HEK293 (cell line): ENCODE measurements around the gene CREB5.

Experiments
- CTCF ChIA-PET: fragments of 350-600 bp; formaldehyde crosslinking; extraction: SDS; loops from one replicate; lab custom pipeline; 2021; ENCODE audit warnings: antibody characterized with exemption; lab: Yijun Ruan, JAX
- POLR2A ChIA-PET: fragments of 300-600 bp; formaldehyde crosslinking; extraction: SDS; loops from one replicate; lab custom pipeline; 2020; ENCODE audit warnings: antibody characterized with exemption, inconsistent platforms; lab: Yijun Ruan, JAX
- H3K27ac ChIP-seq: fragments of 200-500 bp; sonication (Bioruptor generic); 2 replicates; pipeline ENCODE4 v1.5.1; 2014; ENCODE audit warnings: low read depth, low read length, control low read depth, inconsistent platforms; ENCODE audit errors: extremely low read depth
- H3K36me3 ChIP-seq, 2 experiments: fragments of 200-500 bp in 1 of 2; sonication (Bioruptor generic) in 1 of 2; 1 replicate in 1 of 2; 2 replicates in 1 of 2; pipeline ENCODE4 v1.5.1; 2014 to 2017; ENCODE audit warnings: inconsistent platforms in 2 of 2, low read length in 2 of 2; ENCODE audit not compliant: control insufficient read depth in 2 of 2, insufficient read depth in 1 of 2
- H3K4me1 ChIP-seq: fragments of 200-500 bp; sonication (Bioruptor generic); 2 replicates; pipeline ENCODE4 v1.5.1; 2014; ENCODE audit warnings: mild to moderate bottlenecking, low read length, inconsistent platforms; ENCODE audit not compliant: control insufficient read depth, insufficient read depth
- H3K4me3 ChIP-seq: 2 replicates; pipeline ENCODE4 v1.5.1; 2011; ENCODE audit warnings: low read depth, mild to moderate bottlenecking, control low read depth, low read length, moderate library complexity
- H3K9me3 ChIP-seq: fragments of 200-500 bp; sonication (Bioruptor generic); 2 replicates; pipeline ENCODE4 v1.5.1; 2014; ENCODE audit warnings: low read depth, low read length, inconsistent platforms; ENCODE audit not compliant: control insufficient read depth, insufficient read depth
- FEZF1 ChIP-seq: fragments of 450-650 bp; formaldehyde crosslinking; IDR thresholded peaks from 2 replicates; pipeline ENCODE4 v1.5.1; 2016; ENCODE audit warnings: missing biosample characterization, missing genetic modification characterization
- KLF10 ChIP-seq: fragments of 450-650 bp; IDR thresholded peaks from 2 replicates; pipeline ENCODE4 v1.5.1; 2018; ENCODE audit warnings: missing biosample characterization, mild to moderate bottlenecking, missing genetic modification characterization
- KLF16 ChIP-seq: fragments of 450-650 bp; formaldehyde crosslinking; IDR thresholded peaks from 2 replicates; pipeline ENCODE4 v1.5.1; 2017; ENCODE audit warnings: missing biosample characterization, missing genetic modification characterization
- OVOL3 ChIP-seq: fragments of 450-650 bp; formaldehyde crosslinking; IDR thresholded peaks from 2 replicates; pipeline ENCODE4 v1.5.1; 2016; ENCODE audit warnings: missing biosample characterization, missing genetic modification characterization
- SCRT1 ChIP-seq: fragments of 450-650 bp; formaldehyde crosslinking; IDR thresholded peaks from 2 replicates; pipeline ENCODE4 v1.5.1; 2016; ENCODE audit warnings: missing biosample characterization, missing genetic modification characterization, borderline replicate concordance
- SETDB1 ChIP-seq: IDR thresholded peaks from one replicate; pipeline ENCODE4 v1.6.1; 2017; ENCODE audit warnings: mild to moderate bottlenecking, low read length, moderate library complexity, mixed read lengths; ENCODE audit not compliant: insufficient read length
- TRIM28 ChIP-seq: IDR thresholded peaks from 2 replicates; pipeline ENCODE4 v1.6.1; 2011; ENCODE audit warnings: low read length, control low read depth, borderline replicate concordance
- ZNF114 ChIP-seq: fragments of 450-650 bp; formaldehyde crosslinking; IDR thresholded peaks from 2 replicates; pipeline ENCODE4 v1.5.0; 2017; ENCODE audit warnings: missing biosample characterization, missing genetic modification characterization
- ZNF146 ChIP-seq: fragments of 450-650 bp; formaldehyde crosslinking; IDR thresholded peaks from 2 replicates; pipeline ENCODE4 v1.5.1; 2016; ENCODE audit warnings: missing biosample characterization, missing genetic modification characterization
- ZNF2 ChIP-seq: fragments of 450-650 bp; formaldehyde crosslinking; IDR thresholded peaks from 2 replicates; pipeline ENCODE4 v1.5.1; 2016; ENCODE audit warnings: missing biosample characterization, missing genetic modification characterization
- ZNF248 ChIP-seq: fragments of 450-650 bp; formaldehyde crosslinking; IDR thresholded peaks from 2 replicates; pipeline ENCODE4 v1.5.1; 2017; ENCODE audit warnings: missing biosample characterization, missing genetic modification characterization
- ZNF302 ChIP-seq: fragments of 450-650 bp; formaldehyde crosslinking; IDR thresholded peaks from 2 replicates; pipeline ENCODE4 v1.5.1; 2016; ENCODE audit warnings: missing biosample characterization, missing genetic modification characterization, low read depth
- ZNF423 ChIP-seq: fragments of 450-650 bp; formaldehyde crosslinking; IDR thresholded peaks from 2 replicates; pipeline ENCODE4 v1.5.1; 2016; ENCODE audit warnings: missing biosample characterization, missing genetic modification characterization
- ZNF510 ChIP-seq: fragments of 450-650 bp; formaldehyde crosslinking; IDR thresholded peaks from 2 replicates; pipeline ENCODE4 v1.5.1; 2018; ENCODE audit warnings: mild to moderate bottlenecking, missing genetic modification characterization, missing biosample characterization; ENCODE audit not compliant: insufficient replicate concordance
- ZNF521 ChIP-seq: fragments of 450-650 bp; formaldehyde crosslinking; IDR thresholded peaks from 2 replicates; pipeline ENCODE4 v1.5.1; 2017; ENCODE audit warnings: missing biosample characterization, mild to moderate bottlenecking, missing genetic modification characterization
- ZNF610 ChIP-seq: fragments of 450-650 bp; formaldehyde crosslinking; IDR thresholded peaks from 2 replicates; pipeline ENCODE4 v1.5.1; 2016; ENCODE audit warnings: missing biosample characterization, missing genetic modification characterization, borderline replicate concordance
- ZNF626 ChIP-seq: fragments of 450-650 bp; sonication (Bioruptor Pico); formaldehyde crosslinking; IDR thresholded peaks from 2 replicates; pipeline ENCODE4 v1.5.1; 2018; ENCODE audit warnings: missing biosample characterization, missing genetic modification characterization, inconsistent platforms
- ZNF654 ChIP-seq: fragments of 450-650 bp; formaldehyde crosslinking; IDR thresholded peaks from 2 replicates; pipeline ENCODE4 v1.5.1; 2016; ENCODE audit warnings: low read depth, missing biosample characterization, missing genetic modification characterization
- ZNF747 ChIP-seq: fragments of 450-650 bp; formaldehyde crosslinking; IDR thresholded peaks from 2 replicates; pipeline ENCODE4 v1.5.1; 2016; ENCODE audit warnings: missing biosample characterization, missing genetic modification characterization
- ZNF776 ChIP-seq: fragments of 450-650 bp; formaldehyde crosslinking; IDR thresholded peaks from 2 replicates; pipeline ENCODE4 v1.5.0; 2017; ENCODE audit warnings: missing biosample characterization, missing genetic modification characterization, borderline replicate concordance
- TF ChIP-seq, protein P1 (sequence below): fragments of 450-650 bp; formaldehyde crosslinking; IDR thresholded peaks from 2 replicates; pipeline ENCODE4 v1.5.1; 2016; ENCODE audit warnings: missing biosample characterization, missing genetic modification characterization
- TF ChIP-seq, protein P2 (sequence below): fragments of 450-650 bp; formaldehyde crosslinking; IDR thresholded peaks from 2 replicates; pipeline ENCODE4 v1.5.1; 2017; ENCODE audit warnings: missing biosample characterization, missing genetic modification characterization
- TF ChIP-seq, protein P3 (sequence below): fragments of 450-650 bp; IDR thresholded peaks from 2 replicates; pipeline ENCODE4 v1.5.1; 2018; ENCODE audit warnings: missing biosample characterization, missing genetic modification characterization
- TF ChIP-seq, protein P4 (sequence below): fragments of 450-650 bp; formaldehyde crosslinking; IDR thresholded peaks from 2 replicates; pipeline ENCODE4 v1.5.1; 2016; ENCODE audit warnings: missing biosample characterization, missing genetic modification characterization, borderline replicate concordance

Gene CREB5

DNA sequence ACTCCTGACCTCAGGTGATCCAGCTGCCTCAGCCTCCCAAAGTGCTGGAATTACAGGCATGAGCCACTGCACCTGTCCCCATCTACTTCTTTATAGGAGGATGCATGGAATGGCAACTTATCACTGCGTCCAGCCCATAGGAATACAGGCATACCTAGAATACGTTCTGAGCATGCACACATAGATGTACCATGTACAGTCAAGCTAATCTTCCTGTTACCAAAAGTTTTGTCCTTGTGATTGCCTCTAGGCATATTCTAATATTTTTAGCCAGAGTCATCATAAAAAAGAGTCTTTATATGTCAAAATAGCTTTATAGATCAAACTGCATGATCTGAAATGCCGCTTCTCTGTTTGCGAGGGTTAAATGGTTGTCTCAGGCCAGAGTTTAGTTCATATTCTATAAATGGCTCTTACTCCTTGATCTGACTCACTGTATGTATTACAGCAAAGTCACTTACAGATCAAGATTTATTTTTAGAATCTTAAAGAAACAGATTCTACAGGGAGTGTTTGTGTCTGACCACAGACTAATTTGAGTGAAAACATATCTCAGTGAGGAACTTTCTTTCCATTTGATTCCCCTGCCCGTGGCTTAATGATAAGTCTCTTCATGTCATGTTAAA lies 210.9 kb downstream of the CREB5 start (continued):
- TF ChIP-seq ZNF747 (tag by site-specific recombination) (no peak), KLF10 (tag by site-specific recombination) (0 out of 2 replicates have a peak, but pooled peaks have one; percentile 17), ZNF521 (tag by site-specific recombination) (no peak), OVOL3 (no peak), ZNF2 (no peak), TRIM28 (no peak), FEZF1 (tag by site-specific recombination) (no peak)
- TF ChIP-seq, protein P1, sequence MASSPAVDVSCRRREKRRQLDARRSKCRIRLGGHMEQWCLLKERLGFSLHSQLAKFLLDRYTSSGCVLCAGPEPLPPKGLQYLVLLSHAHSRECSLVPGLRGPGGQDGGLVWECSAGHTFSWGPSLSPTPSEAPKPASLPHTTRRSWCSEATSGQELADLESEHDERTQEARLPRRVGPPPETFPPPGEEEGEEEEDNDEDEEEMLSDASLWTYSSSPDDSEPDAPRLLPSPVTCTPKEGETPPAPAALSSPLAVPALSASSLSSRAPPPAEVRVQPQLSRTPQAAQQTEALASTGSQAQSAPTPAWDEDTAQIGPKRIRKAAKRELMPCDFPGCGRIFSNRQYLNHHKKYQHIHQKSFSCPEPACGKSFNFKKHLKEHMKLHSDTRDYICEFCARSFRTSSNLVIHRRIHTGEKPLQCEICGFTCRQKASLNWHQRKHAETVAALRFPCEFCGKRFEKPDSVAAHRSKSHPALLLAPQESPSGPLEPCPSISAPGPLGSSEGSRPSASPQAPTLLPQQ (tag by site-specific recombination), result 0 out of 2 replicates have a peak, but pooled peaks have one; percentile 22
- TF ChIP-seq, protein P2, sequence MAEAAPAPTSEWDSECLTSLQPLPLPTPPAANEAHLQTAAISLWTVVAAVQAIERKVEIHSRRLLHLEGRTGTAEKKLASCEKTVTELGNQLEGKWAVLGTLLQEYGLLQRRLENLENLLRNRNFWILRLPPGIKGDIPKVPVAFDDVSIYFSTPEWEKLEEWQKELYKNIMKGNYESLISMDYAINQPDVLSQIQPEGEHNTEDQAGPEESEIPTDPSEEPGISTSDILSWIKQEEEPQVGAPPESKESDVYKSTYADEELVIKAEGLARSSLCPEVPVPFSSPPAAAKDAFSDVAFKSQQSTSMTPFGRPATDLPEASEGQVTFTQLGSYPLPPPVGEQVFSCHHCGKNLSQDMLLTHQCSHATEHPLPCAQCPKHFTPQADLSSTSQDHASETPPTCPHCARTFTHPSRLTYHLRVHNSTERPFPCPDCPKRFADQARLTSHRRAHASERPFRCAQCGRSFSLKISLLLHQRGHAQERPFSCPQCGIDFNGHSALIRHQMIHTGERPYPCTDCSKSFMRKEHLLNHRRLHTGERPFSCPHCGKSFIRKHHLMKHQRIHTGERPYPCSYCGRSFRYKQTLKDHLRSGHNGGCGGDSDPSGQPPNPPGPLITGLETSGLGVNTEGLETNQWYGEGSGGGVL (tag by site-specific recombination), result no peak

DNA sequence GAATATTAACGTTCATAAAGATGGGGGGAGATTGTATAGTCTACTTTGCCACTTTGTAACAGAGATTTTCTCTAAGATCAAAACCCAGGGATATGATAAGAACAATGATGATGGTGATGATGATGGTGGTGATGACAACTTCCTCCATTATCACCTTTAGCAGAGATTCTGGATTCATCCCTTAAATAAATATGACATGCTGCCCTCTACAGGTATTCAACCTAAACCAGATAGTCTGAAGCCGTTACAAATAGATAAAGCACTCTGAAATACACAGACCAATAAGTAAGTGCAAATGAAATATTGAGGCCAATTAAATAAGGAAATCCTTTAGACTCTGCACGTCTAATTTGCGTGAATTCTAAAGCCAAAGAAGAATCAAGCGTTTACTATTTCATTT lies 211.5 kb downstream of the CREB5 start:
- H3K36me3 ChIP-seq, result no peaks in the 10 kb centered on the region
- CTCF ChIA-PET, result interaction anchor here (0.6 to 1.3 kb wide), 2 partner anchors 10 to 32 kb away, joined by 4 read pairs; no protein-coding TSS in a partner anchor
- no peaks in the 10 kb centered on the region for H3K9me3 ChIP-seq
- peaks cover 23% of the 10 kb centered on the region for H3K4me1 ChIP-seq
- POLR2A ChIA-PET, result no interaction called here
- no peak for TF ChIP-seq SCRT1
- TF ChIP-seq SETDB1, result no peak
- TF ChIP-seq, protein P3, sequence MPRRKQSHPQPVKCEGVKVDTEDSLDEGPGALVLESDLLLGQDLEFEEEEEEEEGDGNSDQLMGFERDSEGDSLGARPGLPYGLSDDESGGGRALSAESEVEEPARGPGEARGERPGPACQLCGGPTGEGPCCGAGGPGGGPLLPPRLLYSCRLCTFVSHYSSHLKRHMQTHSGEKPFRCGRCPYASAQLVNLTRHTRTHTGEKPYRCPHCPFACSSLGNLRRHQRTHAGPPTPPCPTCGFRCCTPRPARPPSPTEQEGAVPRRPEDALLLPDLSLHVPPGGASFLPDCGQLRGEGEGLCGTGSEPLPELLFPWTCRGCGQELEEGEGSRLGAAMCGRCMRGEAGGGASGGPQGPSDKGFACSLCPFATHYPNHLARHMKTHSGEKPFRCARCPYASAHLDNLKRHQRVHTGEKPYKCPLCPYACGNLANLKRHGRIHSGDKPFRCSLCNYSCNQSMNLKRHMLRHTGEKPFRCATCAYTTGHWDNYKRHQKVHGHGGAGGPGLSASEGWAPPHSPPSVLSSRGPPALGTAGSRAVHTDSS (tag by site-specific recombination), result peak; percentile 79
- TF ChIP-seq, all 188 proteins: peak for 1
- no peak overlapping the region for H3K4me3 ChIP-seq
- H3K27ac ChIP-seq, result no peak overlapping the region

DNA sequence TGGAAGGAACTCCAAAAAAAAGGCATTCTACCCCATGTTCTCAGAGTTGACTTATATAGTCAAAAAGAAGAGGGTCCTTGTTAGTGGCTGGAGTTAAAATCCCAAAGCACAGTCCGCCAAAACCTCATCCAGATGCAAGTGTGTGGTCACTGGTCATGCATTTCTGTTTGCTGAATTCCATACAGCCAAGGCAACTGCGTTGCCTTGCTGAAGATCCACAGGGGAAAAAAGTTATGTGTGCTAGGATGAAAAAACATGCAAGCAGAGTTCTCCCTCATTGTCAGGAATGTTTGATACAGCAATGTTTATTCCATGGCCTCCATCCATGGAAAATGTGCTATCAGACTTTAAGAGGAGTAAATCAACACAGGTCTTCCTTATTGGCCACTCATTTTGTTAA lies 213.1 kb downstream of the CREB5 start:
- H3K36me3 ChIP-seq, result no peaks in the 10 kb centered on the region
- ChIA-PET POLR2A (no interaction called here), CTCF (no interaction called here)
- no peak overlapping the region for H3K27ac ChIP-seq
- H3K4me3 ChIP-seq, result no peak overlapping the region
- TF ChIP-seq, protein P4, sequence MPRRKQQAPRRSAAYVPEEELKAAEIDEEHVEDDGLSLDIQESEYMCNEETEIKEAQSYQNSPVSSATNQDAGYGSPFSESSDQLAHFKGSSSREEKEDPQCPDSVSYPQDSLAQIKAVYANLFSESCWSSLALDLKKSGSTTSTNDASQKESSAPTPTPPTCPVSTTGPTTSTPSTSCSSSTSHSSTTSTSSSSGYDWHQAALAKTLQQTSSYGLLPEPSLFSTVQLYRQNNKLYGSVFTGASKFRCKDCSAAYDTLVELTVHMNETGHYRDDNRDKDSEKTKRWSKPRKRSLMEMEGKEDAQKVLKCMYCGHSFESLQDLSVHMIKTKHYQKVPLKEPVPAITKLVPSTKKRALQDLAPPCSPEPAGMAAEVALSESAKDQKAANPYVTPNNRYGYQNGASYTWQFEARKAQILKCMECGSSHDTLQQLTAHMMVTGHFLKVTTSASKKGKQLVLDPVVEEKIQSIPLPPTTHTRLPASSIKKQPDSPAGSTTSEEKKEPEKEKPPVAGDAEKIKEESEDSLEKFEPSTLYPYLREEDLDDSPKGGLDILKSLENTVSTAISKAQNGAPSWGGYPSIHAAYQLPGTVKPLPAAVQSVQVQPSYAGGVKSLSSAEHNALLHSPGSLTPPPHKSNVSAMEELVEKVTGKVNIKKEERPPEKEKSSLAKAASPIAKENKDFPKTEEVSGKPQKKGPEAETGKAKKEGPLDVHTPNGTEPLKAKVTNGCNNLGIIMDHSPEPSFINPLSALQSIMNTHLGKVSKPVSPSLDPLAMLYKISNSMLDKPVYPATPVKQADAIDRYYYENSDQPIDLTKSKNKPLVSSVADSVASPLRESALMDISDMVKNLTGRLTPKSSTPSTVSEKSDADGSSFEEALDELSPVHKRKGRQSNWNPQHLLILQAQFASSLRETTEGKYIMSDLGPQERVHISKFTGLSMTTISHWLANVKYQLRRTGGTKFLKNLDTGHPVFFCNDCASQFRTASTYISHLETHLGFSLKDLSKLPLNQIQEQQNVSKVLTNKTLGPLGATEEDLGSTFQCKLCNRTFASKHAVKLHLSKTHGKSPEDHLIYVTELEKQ (tag by site-specific recombination), result no peak
- no peak for TF ChIP-seq KLF10 (tag by site-specific recombination)
- TF ChIP-seq ZNF302 (tag by site-specific recombination), result no peak
- no peak for TF ChIP-seq ZNF654 (tag by site-specific recombination)
- TF ChIP-seq, protein P2 (tag by site-specific recombination), result no peak
- TF ChIP-seq ZNF146 (tag by site-specific recombination), result no peak
- TF ChIP-seq ZNF114, result no peak
- TF ChIP-seq ZNF248, result no peak
- TF ChIP-seq ZNF423 (tag by site-specific recombination), result no peak
- TF ChIP-seq ZNF610 (tag by site-specific recombination), result no peak
- TF ChIP-seq ZNF510 (tag by site-specific recombination), result no peak
- no peak for TF ChIP-seq KLF16 (tag by site-specific recombination)
- TF ChIP-seq ZNF626 (tag by site-specific recombination), result no peak
- TF ChIP-seq ZNF776 (tag by site-specific recombination), result no peak
- H3K4me1 ChIP-seq, result peaks cover 21% of the 10 kb centered on the region
- no peaks in the 10 kb centered on the region for H3K9me3 ChIP-seq
